ENCODE data around the gene ISG20. TPM values are rescaled to one million over a fixed set of nuclear protein-coding genes. Genes with fewer than 3 reads are reported as not detected.

ISG20 gene
- polyA plus RNA-seq, 1 experiment, result 4.2 TPM

- POLR2A ChIA-PET, result no interaction called here
- DNase-seq (ENCODE audit: low read depth), result no peak
- Histone ChIP-seq H3K27me3 (ENCODE audit: control insufficient read depth, insufficient read depth, low read length) (peaks cover 4% of the 10 kb centered on the region; the same call in 1 of the 2 replicates), H3K4me3 (ENCODE audit: low read depth, low read length) (no peak overlapping the region), H3K36me3 (ENCODE audit: control insufficient read depth, insufficient read depth, low read length) (no peaks in the 10 kb centered on the region)
- CTCF ChIA-PET, result interaction anchor here (1.4 kb wide), 1 partner anchor 25 kb away, joined by 3 read pairs; no protein-coding TSS in a partner anchor
- TF ChIP-seq CTCF (IDR thresholded peaks at IDR 0.05; ENCODE audit: insufficient read depth, low read depth, low read length), result no peak
These were observed 42.9 kb downstream of the ISG20 start for GRCh38 chr15:88681610-88682221.

- Histone ChIP-seq H3K36me3 (ENCODE audit: control insufficient read depth, insufficient read depth, low read length) (no peaks in the 10 kb centered on the region), H3K27me3 (ENCODE audit: control insufficient read depth, insufficient read depth, low read length) (peaks cover 5% of the 10 kb centered on the region; the same call in 1 of the 2 replicates), H3K4me3 (ENCODE audit: low read depth, low read length) (no peak overlapping the region)
- DNase-seq (ENCODE audit: low read depth), result no peak
- no peak for TF ChIP-seq CTCF (IDR thresholded peaks at IDR 0.05; ENCODE audit: insufficient read depth, low read depth, low read length)
- POLR2A ChIA-PET, result no interaction called here
- CTCF ChIA-PET, result no interaction called here
These were observed 45.5 kb downstream of the ISG20 start for GRCh38 chr15:88684345-88684744.

GRCh38 chr15:88686166-88686565 lies 47.4 kb downstream of the ISG20 start:
- no peak for TF ChIP-seq CTCF (IDR thresholded peaks at IDR 0.05; ENCODE audit: insufficient read depth, low read depth, low read length)
- H3K36me3 ChIP-seq (ENCODE audit: control insufficient read depth, insufficient read depth, low read length), result no peaks in the 10 kb centered on the region
- POLR2A ChIA-PET, result no interaction called here
- H3K27me3 ChIP-seq (ENCODE audit: control insufficient read depth, insufficient read depth, low read length), result peaks cover 3% of the 10 kb centered on the region
- CTCF ChIA-PET, result no interaction called here
- H3K4me3 ChIP-seq (ENCODE audit: low read depth, low read length), result no peak overlapping the region
- DNase-seq (ENCODE audit: low read depth), result no peak

- ChIA-PET CTCF (no interaction called here), POLR2A (no interaction called here)
- TF ChIP-seq CTCF (IDR thresholded peaks at IDR 0.05; ENCODE audit: insufficient read depth, low read depth, low read length), result no peak
- Histone ChIP-seq H3K4me3 (ENCODE audit: low read depth, low read length) (no peak overlapping the region), H3K27me3 (ENCODE audit: control insufficient read depth, insufficient read depth, low read length) (peaks cover 3% of the 10 kb centered on the region; the same call in 1 of the 2 replicates), H3K36me3 (ENCODE audit: control insufficient read depth, insufficient read depth, low read length) (no peaks in the 10 kb centered on the region)
- no peak for DNase-seq (ENCODE audit: low read depth)
These were observed 49.6 kb downstream of the ISG20 start for GRCh38 chr15:88688394-88688933.

GRCh38 chr15:88690331-88690730 lies 51.5 kb downstream of the ISG20 start:
- Histone ChIP-seq H3K36me3 (ENCODE audit: control insufficient read depth, insufficient read depth, low read length) (no peaks in the 10 kb centered on the region), H3K4me3 (ENCODE audit: low read depth, low read length) (no peak overlapping the region), H3K27me3 (ENCODE audit: control insufficient read depth, insufficient read depth, low read length) (peaks cover 3% of the 10 kb centered on the region)
- ChIA-PET POLR2A (no interaction called here), CTCF (interaction anchor here (1.4 to 1.8 kb wide), 2 partner anchors 10 to 33 kb away, joined by 3 to 4 read pairs; no protein-coding TSS in a partner anchor)
- no peak for TF ChIP-seq CTCF (IDR thresholded peaks at IDR 0.05; ENCODE audit: insufficient read depth, low read depth, low read length)
- no peak for DNase-seq (ENCODE audit: low read depth)

Data from BJ (cell line).